GM21381 (cell line): ENCODE measurements around the gene EVL.
A peak's percentile ranks its signal among the peaks of the same experiment; 100 is the strongest.

Experiments
- ATAC-seq: cut with Tn5 transposase; IDR thresholded peaks from one replicate; pipeline ENCODE4 v1.9.1; 2021; ENCODE audit warnings: mild to moderate bottlenecking, moderate library complexity; ENCODE audit not compliant: unreplicated experiment

EVL gene

DNA sequence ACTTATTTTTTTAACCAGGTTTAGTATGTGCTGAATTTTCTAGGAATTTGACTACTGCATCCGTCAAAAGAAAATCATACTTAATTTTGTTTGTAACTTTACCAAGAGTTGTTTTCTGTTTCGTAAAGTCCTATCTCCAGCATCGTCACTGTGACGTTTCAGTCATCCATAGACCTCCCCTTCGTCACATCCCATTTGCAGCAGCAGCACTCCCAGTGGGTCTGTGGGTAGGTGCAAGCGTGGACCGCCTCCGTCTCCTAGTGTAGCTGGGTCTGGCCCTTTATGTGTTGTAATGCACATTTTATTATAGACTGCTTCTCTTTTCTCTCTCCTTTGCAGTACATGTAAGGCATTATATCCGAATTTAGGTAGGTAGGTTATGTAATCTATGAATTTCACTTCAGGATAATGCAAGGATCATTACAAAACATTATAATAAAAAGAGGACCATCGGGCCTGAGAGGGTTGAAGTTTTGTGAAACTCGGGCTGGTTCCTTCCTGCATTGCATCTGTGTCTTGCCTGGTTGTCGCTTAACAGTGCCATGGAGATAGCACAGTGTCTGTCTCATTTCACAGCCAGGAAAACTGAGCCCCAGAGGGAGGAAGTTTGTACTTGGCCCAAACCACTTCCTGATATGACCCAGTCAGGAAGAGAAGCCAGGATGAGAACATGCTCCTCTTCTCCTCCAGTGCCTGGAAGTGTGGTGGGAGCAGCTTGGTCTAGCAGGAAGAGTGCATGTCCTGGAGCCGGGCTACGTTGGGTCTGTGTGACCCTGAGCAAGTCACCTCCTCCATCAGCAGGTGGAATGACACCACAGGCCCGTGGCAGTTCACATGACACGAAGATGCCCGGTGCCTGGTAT lies 41.3 kb downstream of the EVL start:
- no peak for ATAC-seq

DNA sequence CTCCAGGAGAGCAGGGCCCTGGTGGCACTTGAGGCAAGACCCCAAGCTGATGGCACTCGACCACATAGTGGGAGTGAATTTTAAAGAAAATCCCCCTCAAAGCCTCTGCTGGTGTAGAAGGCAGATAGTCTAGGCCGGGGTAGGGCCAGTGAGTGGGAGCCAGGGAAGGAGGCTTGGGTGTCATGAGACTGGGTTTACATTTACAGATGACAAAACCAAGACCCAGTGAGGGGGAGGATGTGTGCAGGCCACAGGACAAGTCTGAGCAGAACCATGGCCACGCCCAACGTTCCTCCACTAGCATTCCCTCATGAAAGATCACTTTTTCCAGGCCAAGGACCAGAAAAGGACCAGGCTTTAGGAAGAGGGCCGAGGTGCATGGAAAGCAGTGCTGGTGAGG lies 42.0 kb downstream of the EVL start:
- no peak for ATAC-seq

DNA sequence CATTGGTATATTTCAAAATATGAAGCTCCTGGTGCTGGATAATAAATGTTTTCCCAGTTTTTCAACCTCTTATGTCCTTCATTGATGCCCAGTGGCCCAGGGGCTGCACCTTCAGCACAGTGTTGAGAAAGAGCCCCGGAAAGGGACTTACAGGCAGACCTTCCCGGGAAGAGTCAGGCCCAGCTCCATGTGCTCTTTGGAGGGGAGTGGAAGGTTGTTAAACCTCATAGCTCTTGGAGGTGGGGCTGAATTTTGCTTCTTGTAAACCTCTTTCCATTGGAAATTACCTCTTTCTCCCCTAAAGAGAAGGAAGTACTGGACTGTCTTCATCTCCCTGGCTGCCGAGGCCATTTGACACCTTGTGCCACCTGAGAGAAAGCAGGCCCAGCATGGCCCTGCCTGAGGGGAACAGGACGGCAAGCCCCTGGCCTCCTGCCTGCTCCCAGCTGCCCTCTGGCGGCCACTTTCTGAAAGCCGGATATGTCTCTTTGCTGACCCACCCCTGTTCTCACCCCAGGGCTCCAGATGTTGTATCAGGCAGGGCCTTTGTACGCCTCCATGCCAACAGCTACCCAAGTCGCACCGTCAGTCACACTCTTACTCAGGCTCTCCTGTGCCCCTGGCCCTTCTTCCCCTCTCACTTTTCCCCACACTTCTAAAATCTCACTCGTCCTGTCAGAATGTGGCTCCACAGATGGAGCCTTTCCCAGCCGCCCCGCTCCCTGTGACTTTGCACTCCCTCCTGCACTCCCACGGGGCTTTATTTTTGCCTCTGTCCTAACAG lies 43.0 kb downstream of the EVL start:
- peak; percentile 70 for ATAC-seq

DNA sequence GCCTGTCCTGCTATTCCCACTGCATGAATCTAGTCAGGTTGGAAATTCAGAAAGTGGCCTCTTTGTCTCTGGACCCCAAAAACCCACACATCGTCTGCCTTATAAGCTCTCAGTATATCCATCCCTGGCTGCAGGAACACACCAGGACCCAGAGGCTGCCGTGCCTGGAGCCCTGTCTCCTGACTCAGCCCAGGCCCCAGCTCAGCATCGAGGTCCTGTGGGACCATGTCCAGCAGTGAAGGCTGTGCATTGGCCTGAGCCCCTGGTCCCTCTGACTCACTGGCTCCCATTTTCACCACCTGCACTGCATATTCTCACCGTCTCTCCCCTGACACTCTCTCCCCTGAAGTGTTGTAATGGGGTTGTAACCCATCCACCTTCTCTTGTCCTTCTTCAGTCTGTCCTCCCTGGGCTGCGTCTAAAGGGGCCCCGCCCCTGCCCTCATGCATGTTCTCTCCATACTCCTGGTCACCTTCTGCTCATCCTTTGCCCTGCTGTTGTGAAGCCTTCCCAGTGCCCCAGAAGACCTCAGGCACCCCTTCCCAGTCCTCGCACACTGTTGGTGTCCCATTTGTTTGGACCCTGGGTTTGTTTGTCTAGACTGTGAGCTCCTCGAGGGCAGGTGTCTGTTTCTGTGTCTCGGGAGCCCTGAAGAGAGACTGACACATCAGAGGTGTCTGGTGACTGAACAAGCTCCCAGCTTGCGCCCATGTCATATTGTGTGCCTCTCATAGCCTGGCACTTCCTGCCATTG lies 43.8 kb downstream of the EVL start:
- ATAC-seq = no peak

DNA sequence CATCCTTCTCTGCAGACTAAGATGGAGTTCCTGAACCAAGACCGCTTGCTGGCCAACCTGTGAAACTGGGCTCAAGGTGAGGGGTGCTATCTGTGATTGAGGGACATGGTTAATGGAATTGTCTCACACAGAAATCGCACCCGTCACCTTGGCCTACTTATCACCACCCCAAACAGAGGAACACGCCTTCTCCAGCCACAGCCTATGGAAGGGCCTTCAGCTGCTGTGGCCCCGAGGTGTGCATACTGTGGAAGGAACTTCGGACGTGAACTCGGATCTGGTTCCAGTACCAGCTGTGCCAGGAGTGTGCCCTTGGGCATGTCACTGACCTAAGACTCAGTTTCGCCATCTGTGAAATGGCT lies 44.4 kb downstream of the EVL start:
- no peak for ATAC-seq

DNA sequence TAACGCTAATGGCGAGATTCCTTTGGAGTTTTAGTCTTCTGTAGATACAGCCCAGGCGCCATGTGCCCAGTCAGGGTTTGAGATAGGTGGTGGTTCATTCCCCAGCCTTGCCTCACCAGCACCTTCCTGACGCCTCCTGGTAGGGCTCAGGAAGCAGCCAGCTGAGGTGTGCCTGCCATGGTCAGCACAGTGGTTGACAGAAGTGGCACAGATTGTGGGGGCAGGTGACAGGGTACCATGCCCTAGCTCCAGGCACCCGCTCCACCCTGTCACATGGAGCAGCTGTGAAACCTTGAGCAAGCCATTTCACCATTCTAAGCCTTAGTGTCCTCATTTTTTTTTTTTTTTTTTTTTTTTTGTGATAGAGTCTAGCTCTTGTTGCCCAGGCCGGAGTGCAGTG lies 45.6 kb downstream of the EVL start:
- no peak for ATAC-seq

DNA sequence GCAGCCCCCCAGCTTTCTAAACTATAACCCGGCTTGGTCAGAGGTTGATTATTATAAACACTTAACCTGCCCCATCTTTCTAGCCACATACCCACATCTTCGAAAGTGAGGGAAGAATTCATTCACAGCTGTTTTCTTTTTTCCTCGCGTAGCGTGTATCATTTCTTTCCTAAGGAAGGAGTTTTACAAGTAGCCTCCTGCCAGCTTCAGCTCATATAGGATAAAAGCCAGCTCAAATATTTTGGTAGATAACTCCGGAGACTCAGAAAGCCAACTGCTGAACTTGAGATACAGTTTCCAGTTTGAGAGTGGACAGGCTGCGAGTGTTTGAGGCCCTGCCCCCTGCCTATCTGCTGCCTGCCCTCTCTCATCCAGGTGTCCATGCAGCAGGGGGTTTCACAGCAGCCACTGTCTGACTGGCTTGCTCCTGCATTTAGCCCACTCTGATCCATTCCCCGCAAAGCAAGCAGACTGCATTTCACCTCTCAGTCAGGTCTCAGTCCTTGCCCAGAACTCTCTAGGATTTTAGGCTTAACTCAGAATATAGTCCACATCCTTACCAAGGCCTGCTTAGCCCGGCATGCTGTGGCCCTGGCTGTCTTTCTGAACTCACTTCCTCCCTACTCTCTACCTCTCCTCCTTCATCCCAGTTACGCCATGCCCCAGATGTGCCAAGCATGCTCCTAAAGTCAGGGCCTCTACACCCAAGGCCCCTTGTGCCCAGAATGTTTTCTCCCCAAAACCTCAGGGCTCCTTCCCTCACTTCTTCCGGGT lies 46.9 kb downstream of the EVL start:
- ATAC-seq = no peak

DNA sequence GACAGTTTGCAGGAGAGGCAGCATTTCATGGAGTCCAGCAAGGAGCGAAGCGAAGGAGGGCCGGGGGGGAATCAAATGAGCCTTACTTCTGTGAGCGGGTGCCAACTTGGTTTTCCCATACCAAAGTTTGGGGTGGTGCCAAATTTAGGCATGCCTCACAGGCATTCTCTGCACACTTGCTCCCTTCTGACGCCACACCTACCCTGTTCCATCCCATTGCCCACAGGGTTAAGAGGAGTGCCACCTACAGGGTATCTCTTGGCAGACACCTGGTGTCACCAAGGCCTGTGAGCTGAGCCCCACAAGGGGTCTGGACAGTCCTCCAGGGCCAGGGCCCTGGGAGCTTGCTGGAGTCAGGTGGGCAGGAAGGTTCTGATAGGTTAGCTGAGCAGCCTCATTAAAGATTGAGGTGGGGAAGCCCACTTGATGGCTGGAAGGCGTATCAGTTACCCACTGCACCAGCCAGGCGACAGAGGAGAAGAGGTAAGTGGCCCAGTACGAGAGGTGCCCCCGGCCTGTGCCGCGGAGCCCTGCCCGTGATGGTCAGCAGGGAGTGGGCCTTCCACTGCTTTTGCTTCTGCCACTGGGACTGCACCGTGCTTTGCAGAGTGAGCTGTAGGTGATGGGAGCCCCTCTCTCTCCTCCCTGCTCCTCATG lies 49.0 kb downstream of the EVL start:
- no peak for ATAC-seq

DNA sequence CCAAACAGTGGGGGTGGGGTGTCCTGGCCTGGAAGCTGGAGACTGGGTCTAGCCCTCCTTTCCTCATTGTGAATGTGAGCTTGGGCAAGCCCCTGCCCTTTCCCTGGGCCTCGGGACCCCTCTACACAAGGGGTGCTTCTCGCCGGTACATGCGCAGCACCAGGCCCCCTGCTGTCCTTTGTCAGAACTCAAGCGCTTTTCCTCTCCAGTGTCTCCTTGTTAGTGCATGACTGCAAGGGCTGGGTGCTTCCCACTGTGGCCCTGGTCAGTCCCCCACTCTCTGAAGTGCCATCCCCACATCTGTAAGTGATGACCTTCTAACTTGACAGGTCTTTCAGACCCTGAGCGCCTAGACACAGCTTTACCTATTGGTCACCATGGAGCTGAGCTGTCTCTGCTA lies 50.0 kb downstream of the EVL start:
- no peak for ATAC-seq

DNA sequence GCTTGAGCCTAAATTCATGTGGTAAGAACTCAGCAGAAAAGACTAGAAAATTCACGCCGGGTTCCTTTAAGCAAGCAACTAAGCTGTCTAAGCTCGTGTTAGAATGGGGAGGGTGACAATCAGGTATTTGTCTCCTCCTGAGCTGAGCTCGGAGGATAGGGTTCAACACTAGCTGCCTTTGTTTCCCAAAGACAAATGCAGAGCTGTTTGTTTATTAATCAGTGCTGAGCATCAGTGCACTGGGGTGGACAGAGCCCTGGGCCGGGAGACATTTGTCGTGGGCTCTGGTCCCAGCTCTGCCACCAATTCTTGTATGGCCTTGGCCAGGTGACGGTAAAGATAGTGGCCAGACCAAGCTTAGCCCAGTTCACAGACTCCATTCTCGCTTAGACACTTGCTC lies 50.5 kb downstream of the EVL start:
- ATAC-seq = no peak

DNA sequence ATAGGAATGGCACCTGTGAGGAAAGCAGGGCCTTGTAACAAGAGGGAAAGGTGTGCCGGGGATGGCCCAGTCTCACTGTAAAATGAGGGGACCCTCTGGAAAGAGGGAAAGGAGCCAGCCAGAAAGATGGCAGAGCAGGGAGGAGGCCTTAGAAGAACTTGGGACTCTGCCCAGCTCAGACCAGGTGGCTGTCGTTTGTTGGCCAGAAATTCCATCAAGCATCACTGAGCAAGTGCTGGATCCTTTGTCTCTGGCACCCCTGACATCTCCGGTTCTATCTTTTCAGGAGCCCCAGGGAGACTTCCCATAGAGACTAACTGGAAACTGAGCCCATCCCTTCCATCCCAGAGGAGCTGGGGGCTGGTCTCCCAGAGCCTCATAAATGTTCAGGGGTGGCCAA lies 50.9 kb downstream of the EVL start:
- ATAC-seq = no peak

DNA sequence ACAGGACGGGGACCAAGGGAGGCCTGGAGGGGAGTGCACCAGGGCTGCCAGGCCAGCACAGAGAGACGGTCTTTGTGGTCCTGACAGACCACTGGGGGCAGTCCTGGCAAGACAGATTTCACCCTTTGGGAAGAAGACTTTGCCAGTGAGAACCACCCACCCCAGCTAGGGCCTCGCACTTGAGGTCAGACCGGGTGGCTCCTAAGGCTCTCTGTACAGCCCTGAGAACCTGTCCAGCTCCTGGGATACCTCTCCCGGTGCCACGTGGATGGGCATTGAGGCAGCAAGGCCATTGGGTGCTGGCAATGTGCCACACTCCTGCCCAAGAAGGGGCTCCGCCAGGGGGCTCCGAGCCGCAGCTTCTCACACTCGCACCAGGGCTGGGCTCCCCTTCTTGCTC lies 51.8 kb downstream of the EVL start:
- ATAC-seq = no peak

DNA sequence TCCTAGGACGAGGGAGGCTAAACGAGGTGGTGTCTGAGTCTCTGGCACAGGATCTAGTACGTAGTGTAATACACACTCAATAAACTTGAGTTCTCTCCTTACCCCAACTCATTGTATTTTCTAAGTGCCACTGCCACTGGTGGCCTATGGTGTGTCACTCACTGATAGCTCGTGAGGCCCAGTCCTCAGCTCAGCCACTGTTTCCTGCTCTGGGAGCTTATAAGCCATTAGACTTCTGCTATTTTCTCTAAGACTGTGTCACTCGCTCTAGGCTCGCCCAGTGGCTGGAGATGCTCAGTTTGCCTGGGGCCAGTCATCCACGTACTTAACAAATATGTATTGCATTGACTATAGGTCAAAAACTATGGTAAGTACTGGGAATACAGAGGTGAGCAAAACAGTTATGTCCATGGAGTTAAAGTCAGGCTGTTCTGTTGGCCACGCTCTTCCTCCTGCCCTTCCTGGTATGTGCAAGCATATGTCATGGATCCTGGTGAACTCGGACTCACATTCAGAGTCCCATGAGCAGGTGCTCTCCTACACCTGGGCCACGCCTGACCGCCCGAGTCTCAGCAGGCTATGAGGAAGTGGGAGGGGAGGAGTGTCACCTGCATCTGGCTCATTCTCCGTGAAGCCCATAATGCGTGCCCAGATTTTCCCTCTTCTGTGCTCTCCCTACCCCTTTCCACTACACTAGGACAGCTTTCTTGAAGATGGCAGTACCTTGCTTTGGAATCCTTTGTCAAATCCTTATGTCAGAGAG lies 52.6 kb downstream of the EVL start:
- ATAC-seq = no peak

DNA sequence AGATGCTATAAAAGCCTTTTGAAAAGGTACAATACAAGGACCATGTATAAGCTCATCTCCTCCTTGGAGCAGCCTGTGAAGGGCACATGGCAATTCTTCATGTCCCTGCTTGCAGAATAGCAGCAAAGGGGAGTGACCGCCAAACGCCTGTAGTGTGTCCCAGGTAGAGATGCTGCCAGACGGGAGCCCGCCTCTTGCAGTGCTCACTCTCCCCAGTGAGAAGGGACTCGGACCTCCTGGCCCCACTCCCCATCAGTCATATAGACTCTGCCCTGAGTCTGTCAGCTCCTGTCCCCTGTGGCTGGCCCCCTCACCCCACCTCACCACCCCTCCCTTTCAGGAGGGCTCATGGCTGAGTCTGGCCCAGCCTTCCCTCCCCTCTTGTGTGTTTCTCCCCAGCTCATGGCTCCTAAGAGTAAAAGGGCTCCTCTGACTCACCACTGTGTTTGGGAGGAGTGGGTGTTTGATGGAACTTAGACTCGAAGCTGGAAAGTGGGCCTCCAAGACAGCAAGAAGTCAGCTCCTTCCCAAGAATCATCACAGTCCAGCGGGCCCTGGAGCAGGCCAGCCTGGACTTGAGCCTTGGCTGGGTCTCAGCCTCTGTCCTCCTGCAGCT lies 53.3 kb downstream of the EVL start:
- ATAC-seq = no peak

DNA sequence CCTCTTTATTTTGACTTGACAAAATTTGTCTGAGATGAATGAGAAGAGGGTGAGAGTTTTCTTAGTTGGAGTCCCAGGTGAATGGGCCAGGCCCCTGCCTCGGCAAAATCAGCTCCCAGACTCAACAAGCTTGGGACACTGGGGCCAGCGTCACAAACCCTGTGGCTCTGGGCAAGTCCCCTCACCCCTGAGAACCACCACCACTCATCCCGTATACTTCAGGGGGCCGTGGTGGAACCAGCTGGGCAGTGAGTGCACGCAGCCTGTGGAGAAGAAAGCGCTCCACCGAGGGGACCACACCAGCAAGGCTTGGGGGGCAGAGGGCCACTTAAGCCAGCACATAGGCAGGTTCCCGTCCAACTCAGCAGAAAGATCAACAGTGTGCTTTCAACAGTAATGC lies 54.0 kb downstream of the EVL start:
- ATAC-seq = no peak

DNA sequence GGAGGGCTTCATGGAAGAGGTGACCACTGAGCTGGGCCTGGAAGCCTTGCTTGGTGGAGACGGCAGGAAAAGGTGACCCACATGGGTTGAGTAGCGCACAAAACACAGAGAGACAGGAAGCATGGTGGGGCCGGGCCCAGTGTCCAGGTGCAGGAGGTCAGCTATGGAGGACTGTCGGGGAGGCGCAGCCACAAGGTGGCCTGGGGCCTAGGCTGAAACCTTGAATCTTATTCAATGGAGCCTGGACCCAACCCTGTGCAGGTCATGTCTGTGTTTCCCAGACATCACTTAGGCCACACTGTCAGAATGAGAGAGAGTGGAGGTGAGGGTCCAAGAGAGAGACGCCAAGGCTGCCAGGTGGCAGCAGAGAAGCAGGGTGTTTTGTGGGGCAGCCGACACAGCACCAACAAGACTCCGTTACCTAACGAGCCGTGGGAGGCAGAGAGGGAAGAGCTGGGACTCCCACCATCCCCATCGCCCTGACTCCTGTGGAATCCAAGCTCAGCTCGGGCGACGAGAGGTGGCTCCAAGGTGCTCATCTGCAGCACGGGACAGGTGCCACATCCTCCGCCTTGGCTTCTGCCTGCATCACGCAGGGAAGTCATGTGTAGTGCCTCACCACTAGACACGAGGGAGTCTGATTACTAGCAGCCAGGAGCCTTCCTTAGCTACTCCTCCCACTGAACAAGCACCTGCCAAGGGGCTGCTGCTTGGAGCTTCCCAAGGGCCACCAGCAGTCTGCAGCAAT lies 55.5 kb downstream of the EVL start:
- ATAC-seq = no peak

DNA sequence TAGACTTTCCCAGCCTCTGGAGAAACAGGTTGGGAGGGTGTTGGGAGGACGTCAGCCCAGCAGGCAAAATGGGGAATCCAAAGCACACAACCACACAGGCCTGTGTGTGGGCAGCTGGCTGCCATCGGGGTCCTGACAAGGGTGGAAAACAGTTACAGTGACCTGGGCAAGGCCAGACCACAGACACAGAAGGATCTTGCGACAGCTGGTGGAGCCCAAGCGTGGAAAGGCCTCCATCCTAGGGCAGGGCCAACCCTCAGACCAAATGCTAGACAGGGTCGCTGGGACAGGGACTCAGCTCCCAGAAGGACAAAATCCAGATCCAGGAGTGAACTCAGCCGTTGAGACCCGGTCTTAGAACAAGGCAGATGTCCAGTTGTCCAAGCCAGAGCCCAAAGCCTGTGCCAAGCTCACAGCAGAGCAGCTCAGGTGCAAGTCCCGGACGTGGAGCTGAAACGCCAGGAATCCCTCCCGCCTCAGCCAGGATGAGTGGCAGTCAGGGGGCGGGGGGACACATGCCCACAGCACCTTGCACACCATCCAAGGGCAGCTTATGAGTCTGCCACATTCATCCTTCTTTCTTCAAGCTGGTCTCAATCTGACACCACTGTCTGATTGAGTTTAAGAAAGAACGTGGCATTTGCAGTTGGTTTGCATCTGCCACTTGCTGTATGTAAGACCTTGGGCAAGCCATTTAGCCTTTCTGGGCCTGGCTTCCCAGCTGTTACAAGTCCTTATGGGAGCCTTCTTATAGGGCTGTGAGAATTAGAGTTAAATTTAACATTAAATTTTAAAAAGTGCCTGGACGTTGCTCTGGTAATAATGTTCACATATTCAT lies 56.6 kb downstream of the EVL start:
- no peak for ATAC-seq
